H9 (cell line): Measurements from ENCODE around the gene SERPINA9. TPM values are rescaled to one million over a fixed set of nuclear protein-coding genes. Genes with fewer than 3 reads are reported as not detected.

ENCODE experiments used
- DNase-seq: peaks from one replicate; pipeline ENCODE4 v3.0.0-alpha.2; 2017
- H2AFZ ChIP-seq: one replicate; pipeline ENCODE4 v1.6.1; 2013; ENCODE audit warnings: mild to moderate bottlenecking, low read length, control low read depth, moderate library complexity
- H2AK5ac ChIP-seq: 2 replicates; pipeline ENCODE4 v1.6.1; 2013; ENCODE audit warnings: low read length, control low read depth, mixed read lengths; ENCODE audit not compliant: insufficient read length
- H2BK120ac ChIP-seq: one replicate; pipeline ENCODE4 v1.6.1; 2013; ENCODE audit warnings: low read depth, mild to moderate bottlenecking, low read length, control low read depth, inconsistent platforms; ENCODE audit not compliant: poor library complexity, severe bottlenecking
- H2BK12ac ChIP-seq: 2 replicates; pipeline ENCODE4 v1.6.1; 2013; ENCODE audit warnings: low read length, control low read depth, mixed read lengths, low read depth; ENCODE audit not compliant: insufficient read length
- H2BK15ac ChIP-seq: 2 replicates; pipeline ENCODE4 v1.6.1; 2013; ENCODE audit warnings: low read depth, low read length, control low read depth
- H2BK20ac ChIP-seq: one replicate; pipeline ENCODE4 v1.6.1; 2013; ENCODE audit warnings: low read depth, mild to moderate bottlenecking, low read length, control low read depth, inconsistent platforms; ENCODE audit not compliant: poor library complexity, severe bottlenecking
- H2BK5ac ChIP-seq: 2 replicates; pipeline ENCODE4 v1.6.1; 2013; ENCODE audit warnings: low read length, control low read depth, mixed read lengths; ENCODE audit not compliant: insufficient read length
- H3K14ac ChIP-seq: 2 replicates; pipeline ENCODE4 v1.6.1; 2013; ENCODE audit warnings: low read length, control low read depth; ENCODE audit not compliant: insufficient read depth
- H3K18ac ChIP-seq: 2 replicates; pipeline ENCODE4 v1.6.1; 2013; ENCODE audit warnings: low read depth, mild to moderate bottlenecking, mixed read lengths, low read length, control low read depth; ENCODE audit not compliant: insufficient read length
- H3K23ac ChIP-seq: 2 replicates; pipeline ENCODE4 v1.6.1; 2013; ENCODE audit warnings: low read length, control low read depth, mixed read lengths, low read depth; ENCODE audit not compliant: insufficient read length
- H3K23me2 ChIP-seq: 2 replicates; pipeline ENCODE4 v1.6.1; 2013; ENCODE audit warnings: low read depth, mild to moderate bottlenecking, mixed read lengths, low read length, control low read depth; ENCODE audit not compliant: insufficient read length, poor library complexity, severe bottlenecking
- H3K27ac ChIP-seq: 2 replicates; pipeline ENCODE4 v1.5.1; 2013; ENCODE audit warnings: low read length, control low read depth, mixed read lengths, low read depth; ENCODE audit not compliant: insufficient read length
- H3K27me3 ChIP-seq: 2 replicates; pipeline ENCODE4 v1.6.1; 2013; ENCODE audit warnings: low read length, control low read depth, inconsistent platforms; ENCODE audit not compliant: insufficient read depth
- H3K4ac ChIP-seq: 2 replicates; pipeline ENCODE4 v1.6.1; 2013; ENCODE audit warnings: low read depth, mild to moderate bottlenecking, control low read depth, inconsistent platforms, low read length, moderate library complexity
- H3K4me1 ChIP-seq: 2 replicates; pipeline ENCODE4 v1.6.1; 2013; ENCODE audit warnings: low read length, control low read depth, inconsistent platforms; ENCODE audit not compliant: insufficient read depth
- H3K4me2 ChIP-seq: 2 replicates; pipeline ENCODE4 v1.6.1; 2013; ENCODE audit warnings: low read length, control low read depth, mixed read lengths; ENCODE audit not compliant: insufficient read length, insufficient read depth
- H3K56ac ChIP-seq: 2 replicates; pipeline ENCODE4 v1.6.1; 2013; ENCODE audit warnings: low read depth, mild to moderate bottlenecking, mixed read lengths, low read length, control low read depth; ENCODE audit not compliant: insufficient read length
- H3K79me1 ChIP-seq: 2 replicates; pipeline ENCODE4 v1.6.1; 2013; ENCODE audit warnings: low read depth, mild to moderate bottlenecking, moderate library complexity, low read length, control low read depth, inconsistent platforms; ENCODE audit not compliant: insufficient read depth, poor library complexity, severe bottlenecking
- H3K79me2 ChIP-seq: 2 replicates; pipeline ENCODE4 v1.6.1; 2013; ENCODE audit warnings: low read length, control low read depth, inconsistent platforms; ENCODE audit not compliant: insufficient read depth
- H3K9ac ChIP-seq: 2 replicates; pipeline ENCODE4 v1.6.1; 2013; ENCODE audit warnings: low read length, control low read depth, mixed read lengths; ENCODE audit not compliant: insufficient read length; ENCODE audit errors: extremely low read depth
- H3K9me3 ChIP-seq: one replicate; pipeline ENCODE4 v1.6.1; 2013; ENCODE audit warnings: low read depth, low read length, inconsistent platforms; ENCODE audit not compliant: control insufficient read depth
- H3T11ph ChIP-seq: one replicate; pipeline ENCODE4 v1.6.1; 2013; ENCODE audit warnings: mild to moderate bottlenecking, low read length, control low read depth, inconsistent platforms
- H4K20me1 ChIP-seq: one replicate; pipeline ENCODE4 v1.6.1; 2013; ENCODE audit not compliant: control insufficient read depth, insufficient read length, insufficient read depth
- H4K5ac ChIP-seq: 2 replicates; pipeline ENCODE4 v1.6.1; 2013; ENCODE audit warnings: low read depth, mild to moderate bottlenecking, mixed read lengths, low read length, control low read depth; ENCODE audit not compliant: insufficient read length
- H4K8ac ChIP-seq: replicated peaks from 2 replicates; pipeline ENCODE4 v1.6.1; 2013; ENCODE audit warnings: low read length, control low read depth, mixed read lengths, low read depth; ENCODE audit not compliant: insufficient read length
- H4K91ac ChIP-seq: 2 replicates; pipeline ENCODE4 v1.6.1; 2013; ENCODE audit warnings: low read depth, mild to moderate bottlenecking, moderate library complexity, mixed read lengths, low read length, control low read depth; ENCODE audit not compliant: insufficient read length
- H3K27ac Mint-ChIP-seq, 3 experiments: 2 replicates in 2 of 3; 3 replicates in 1 of 3; pipeline ENCODE4 v1.8.0; 2020 to 2021; ENCODE audit warnings: mixed read lengths in 3 of 3, mild to moderate bottlenecking in 1 of 3, moderate library complexity in 1 of 3
- H3K27me3 Mint-ChIP-seq: 2 replicates; pipeline ENCODE4 v1.8.0; 2021; ENCODE audit warnings: low read depth, mild to moderate bottlenecking, moderate library complexity, mixed read lengths
- H3K36me3 Mint-ChIP-seq, 3 experiments: 2 replicates in 2 of 3; 3 replicates in 1 of 3; pipeline ENCODE4 v1.8.0; 2020 to 2021; ENCODE audit warnings: low read depth in 3 of 3, mixed read lengths in 3 of 3; ENCODE audit not compliant: insufficient read depth in 1 of 3
- H3K4me1 Mint-ChIP-seq, 2 experiments: 2 replicates each; pipeline ENCODE4 v1.8.0; 2020; ENCODE audit warnings: mixed read lengths in 2 of 2
- H3K4me3 Mint-ChIP-seq, 2 experiments: 2 replicates in 1 of 2; 3 replicates in 1 of 2; pipeline ENCODE4 v1.8.0; 2020 to 2021; ENCODE audit warnings: mild to moderate bottlenecking in 2 of 2, mixed read lengths in 2 of 2, moderate library complexity in 1 of 2
- H3K9me3 Mint-ChIP-seq, 2 experiments: 2 replicates in 1 of 2; 3 replicates in 1 of 2; pipeline ENCODE4 v1.8.0; 2020; ENCODE audit warnings: mild to moderate bottlenecking in 2 of 2, mixed read lengths in 2 of 2, moderate library complexity in 1 of 2
- WGBS: extraction: QIAGEN DNeasy Blood & Tissue Kit; methylation state at CpG from one replicate; pipeline ENCODE4 v1.1.7; 2013; ENCODE audit warnings: missing lambda C conversion rate, low lambda C conversion rate, mixed read lengths; ENCODE audit not compliant: insufficient read length; ENCODE audit errors: extremely low coverage; 5-methylcytosine and 5-hydroxymethylcytosine counted together
- total RNA-seq: library from RNA; stranded (reverse); gene quantifications from 2 replicates; pipeline ENCODE4 v1.2.1, GENCODE V29; 2021
- TF ChIP-seq, protein P1 (sequence below): fragments of 200-600 bp; sonication (generic); conservative IDR thresholded peaks from 3 replicates; pipeline ENCODE4 v1.8.0; 2021; ENCODE audit warnings: antibody characterized with exemption, mild to moderate bottlenecking

SERPINA9 gene
- total RNA-seq, 1 experiment from 2014 or later = not detected

DNA sequence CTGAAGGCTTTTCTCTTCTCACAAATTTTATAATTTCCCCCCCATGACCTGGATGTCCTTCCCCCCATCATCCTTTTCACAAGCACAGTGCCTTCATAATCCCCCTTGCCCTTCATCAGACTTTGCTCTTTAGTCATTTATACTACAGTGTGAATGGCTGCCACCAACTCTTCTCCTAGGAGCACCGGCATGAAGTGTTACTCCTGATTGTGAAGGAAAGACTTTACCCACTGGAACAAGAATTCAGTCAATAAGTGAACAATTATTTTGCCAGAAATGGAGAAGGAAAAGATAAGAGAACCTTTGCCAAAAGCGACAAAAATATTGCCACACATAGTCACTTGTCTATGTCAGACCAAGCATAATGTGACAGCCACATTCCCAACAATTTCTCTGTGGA, 5.0 kb downstream of the SERPINA9 start:
- no peak overlapping the region for H4K91ac ChIP-seq
- H2AK5ac ChIP-seq = no peak overlapping the region
- H2BK12ac ChIP-seq = no peak overlapping the region
- H2BK120ac ChIP-seq = no peak overlapping the region
- H3K4ac ChIP-seq = no peak overlapping the region
- no peak overlapping the region for H4K5ac ChIP-seq
- Mint-ChIP-seq H3K4me3 (no peak overlapping the region), H3K9me3 (peaks cover 4 to 5% of the 10 kb centered on the region in 2 experiments; a peak in 4 of 5 replicates), H3K4me1 (no peaks in the 10 kb centered on the region; a peak in 1 of 4 replicates), H3K36me3 (peaks cover 0 to 3% (median 0%) of the 10 kb centered on the region in 3 experiments; a peak in 1 of 7 replicates), H3K27me3 (peaks cover 15% of the 10 kb centered on the region), H3K27ac (no peak overlapping the region)
- H3K23ac ChIP-seq = no peak overlapping the region
- no peak overlapping the region for H2BK5ac ChIP-seq
- no peak overlapping the region for H3K27ac ChIP-seq
- DNase-seq = no peak
- H3K56ac ChIP-seq = no peak overlapping the region
- no CpG with 5 or more reads among the region's 2 CpGs for WGBS
- H3K23me2 ChIP-seq = no peaks in the 10 kb centered on the region
- no peak overlapping the region for H2AFZ ChIP-seq
- H3K79me1 ChIP-seq = no peaks in the 10 kb centered on the region
- no peaks in the 10 kb centered on the region for H3K9me3 ChIP-seq
- H3T11ph ChIP-seq = no peak overlapping the region
- H4K8ac ChIP-seq = no peak overlapping the region
- no peak overlapping the region for H3K18ac ChIP-seq
- no peak overlapping the region for H2BK15ac ChIP-seq
- no peaks in the 10 kb centered on the region; the same call in 1 of the 2 replicates for H3K27me3 ChIP-seq
- no peaks in the 10 kb centered on the region for H3K79me2 ChIP-seq
- TF ChIP-seq, protein P1, sequence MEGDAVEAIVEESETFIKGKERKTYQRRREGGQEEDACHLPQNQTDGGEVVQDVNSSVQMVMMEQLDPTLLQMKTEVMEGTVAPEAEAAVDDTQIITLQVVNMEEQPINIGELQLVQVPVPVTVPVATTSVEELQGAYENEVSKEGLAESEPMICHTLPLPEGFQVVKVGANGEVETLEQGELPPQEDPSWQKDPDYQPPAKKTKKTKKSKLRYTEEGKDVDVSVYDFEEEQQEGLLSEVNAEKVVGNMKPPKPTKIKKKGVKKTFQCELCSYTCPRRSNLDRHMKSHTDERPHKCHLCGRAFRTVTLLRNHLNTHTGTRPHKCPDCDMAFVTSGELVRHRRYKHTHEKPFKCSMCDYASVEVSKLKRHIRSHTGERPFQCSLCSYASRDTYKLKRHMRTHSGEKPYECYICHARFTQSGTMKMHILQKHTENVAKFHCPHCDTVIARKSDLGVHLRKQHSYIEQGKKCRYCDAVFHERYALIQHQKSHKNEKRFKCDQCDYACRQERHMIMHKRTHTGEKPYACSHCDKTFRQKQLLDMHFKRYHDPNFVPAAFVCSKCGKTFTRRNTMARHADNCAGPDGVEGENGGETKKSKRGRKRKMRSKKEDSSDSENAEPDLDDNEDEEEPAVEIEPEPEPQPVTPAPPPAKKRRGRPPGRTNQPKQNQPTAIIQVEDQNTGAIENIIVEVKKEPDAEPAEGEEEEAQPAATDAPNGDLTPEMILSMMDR = no peak
- H3K4me2 ChIP-seq = no peak overlapping the region
- no peaks in the 10 kb centered on the region for H3K4me1 ChIP-seq
- no peak overlapping the region for H3K14ac ChIP-seq
- H4K20me1 ChIP-seq = no peaks in the 10 kb centered on the region
- no peak overlapping the region for H2BK20ac ChIP-seq
- H3K9ac ChIP-seq = no peak overlapping the region
